SU-DHL-6 (cell line): ENCODE results near the gene MOB3A.

Source experiments
- H2AFZ ChIP-seq: fragments of 200-600 bp; sonication (generic); 2 replicates; pipeline ENCODE4 v1.6.1; 2014; ENCODE audit warnings: low read depth, mild to moderate bottlenecking, moderate library complexity, mixed read lengths, antibody characterized with exemption, low read length; ENCODE audit not compliant: severe bottlenecking
- H3F3A ChIP-seq: fragments of 200-600 bp; shearing (Covaris generic); 2 replicates; pipeline ENCODE4 v1.6.0; 2016; ENCODE audit warnings: antibody characterized with exemption, mild to moderate bottlenecking; ENCODE audit not compliant: insufficient read depth
- H3K27ac ChIP-seq: fragments of 200-600 bp; sonication (generic); 2 replicates; pipeline ENCODE4 v1.5.1; 2016; ENCODE audit warnings: low read depth, mild to moderate bottlenecking, low read length, moderate library complexity, mixed read lengths
- H3K27me3 ChIP-seq: fragments of 200-600 bp; sonication (generic), shearing (Covaris generic); 2 replicates; pipeline ENCODE4 v1.6.0; 2014; ENCODE audit warnings: mild to moderate bottlenecking, low read length
- H3K36me3 ChIP-seq: fragments of 200-600 bp; sonication (generic); 2 replicates; pipeline ENCODE4 v1.6.1; 2014; ENCODE audit warnings: mild to moderate bottlenecking, low read length, mixed read lengths
- H3K4me2 ChIP-seq: fragments of 300-600, 200-600 bp; shearing (Covaris generic), sonication (generic); 2 replicates; pipeline ENCODE4 v1.6.0; 2014; ENCODE audit warnings: low read length, low read depth, mild to moderate bottlenecking; ENCODE audit not compliant: poor library complexity, severe bottlenecking
- H3K4me3 ChIP-seq: fragments of 200-600 bp; sonication (generic); 2 replicates; pipeline ENCODE4 v1.5.1; 2014; ENCODE audit warnings: antibody characterized with exemption, low read length, mild to moderate bottlenecking, mixed read lengths; ENCODE audit not compliant: insufficient read depth, poor library complexity, severe bottlenecking
- H3K79me2 ChIP-seq: fragments of 200-600 bp; sonication (generic); 2 replicates; pipeline ENCODE4 v1.6.1; 2014; ENCODE audit warnings: mild to moderate bottlenecking, low read length, moderate library complexity; ENCODE audit not compliant: insufficient read depth
- H3K9ac ChIP-seq: fragments of 200-600 bp; sonication (generic); 2 replicates; pipeline ENCODE4 v1.7.0; 2014; ENCODE audit warnings: mild to moderate bottlenecking, low read length
- H3K9me2 ChIP-seq: fragments of 200-600 bp; sonication (generic); replicated peaks from 2 replicates; pipeline ENCODE4 v1.6.1; 2014; ENCODE audit warnings: low read length; ENCODE audit not compliant: insufficient read depth
- H3K9me3 ChIP-seq: fragments of 200-600 bp; sonication (generic); 2 replicates; pipeline ENCODE4 v1.6.1; 2014; ENCODE audit warnings: low read length, mixed read lengths; ENCODE audit not compliant: insufficient read depth
- H4K20me1 ChIP-seq: fragments of 200-600 bp; sonication (generic); 2 replicates; pipeline ENCODE4 v1.6.1; 2014; ENCODE audit warnings: low read depth, mild to moderate bottlenecking, antibody characterized with exemption, low read length, moderate library complexity, mixed read lengths
- EZH2phosphoT487 ChIP-seq: fragments of 200-600 bp; sonication (generic), shearing (Covaris generic); conservative IDR thresholded peaks from 2 replicates; pipeline ENCODE4 v1.6.1; 2018; ENCODE audit warnings: mild to moderate bottlenecking, antibody characterized with exemption, low read length, moderate library complexity, mixed read lengths
- TF ChIP-seq, protein P1 (sequence below): fragments of 200-600 bp; sonication (generic); IDR thresholded peaks from one replicate; pipeline ENCODE4 v1.5.1; 2017; ENCODE audit warnings: antibody characterized with exemption, mild to moderate bottlenecking, low read length, moderate library complexity; ENCODE audit not compliant: insufficient read depth, poor library complexity, severe bottlenecking

Gene MOB3A

DNA sequence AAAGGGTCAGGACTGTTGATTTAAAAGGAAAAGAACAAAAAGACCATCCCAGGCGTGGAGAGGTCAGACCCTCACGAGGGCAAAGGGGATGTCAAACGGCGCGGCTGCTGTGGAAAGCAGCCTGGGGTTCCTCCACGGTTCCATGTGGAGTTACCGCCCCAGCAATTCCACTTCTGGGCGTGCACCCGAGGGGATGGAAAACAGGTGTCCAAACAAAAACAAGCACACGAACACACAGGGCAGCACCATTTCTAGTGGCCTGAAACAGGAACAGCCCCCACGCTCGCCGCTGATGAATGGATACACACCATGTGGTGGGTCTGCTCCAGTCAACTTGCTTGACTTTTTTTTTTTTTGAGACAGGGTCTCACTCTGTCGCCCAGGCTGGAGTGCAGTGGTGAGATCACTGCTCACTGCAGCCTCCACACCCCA, 44.0 kb upstream of the MOB3A start:
- H3K79me2 ChIP-seq: peaks cover 50% of the 10 kb centered on the region

DNA sequence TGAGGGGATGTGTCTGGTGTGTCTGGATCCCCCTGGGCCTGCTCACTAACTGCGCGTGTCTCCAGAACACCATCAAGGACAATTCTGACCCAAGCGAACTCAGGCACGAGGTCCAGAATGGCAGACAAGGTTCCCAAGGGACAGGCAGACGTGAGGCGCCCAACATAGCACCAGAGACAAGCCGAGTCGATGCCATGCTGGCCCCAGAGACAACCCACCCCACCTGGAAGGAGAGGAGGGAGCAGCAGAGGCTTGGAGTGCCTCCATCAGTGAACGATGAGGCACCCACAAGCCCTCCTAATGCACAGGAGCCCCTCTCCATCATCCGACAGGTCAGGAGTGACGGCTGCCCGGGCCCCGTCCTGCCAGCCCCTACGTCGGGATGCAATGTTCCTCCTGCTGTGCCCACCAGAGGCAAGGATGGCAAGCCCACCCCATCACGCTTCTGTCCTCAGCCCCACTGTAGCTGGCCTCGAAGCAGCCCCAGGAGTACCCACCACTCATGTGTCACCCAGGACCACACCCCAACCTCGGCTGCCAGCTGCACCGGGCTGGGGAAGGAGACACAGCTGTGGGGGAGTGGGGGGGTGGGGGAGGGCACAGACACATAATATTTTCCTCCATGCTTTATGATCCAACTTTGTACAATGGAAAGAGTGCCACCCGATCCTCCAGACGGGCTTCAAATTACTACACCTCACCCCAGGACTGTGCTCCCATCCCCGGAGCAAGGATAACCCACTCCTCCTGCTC, 43.4 kb upstream of the MOB3A start:
- H3K4me3 ChIP-seq: no peak overlapping the region
- H3K27ac ChIP-seq: no peak overlapping the region
- peaks cover 45% of the 10 kb centered on the region for H3K79me2 ChIP-seq
- no peaks in the 10 kb centered on the region for H3K27me3 ChIP-seq
- no peaks in the 10 kb centered on the region for H3K9me3 ChIP-seq
- H3K36me3 ChIP-seq: no peaks in the 10 kb centered on the region
- H3K9me2 ChIP-seq: no peaks in the 10 kb centered on the region
- no peak overlapping the region for H2AFZ ChIP-seq
- no peaks in the 10 kb centered on the region for H3F3A ChIP-seq
- no peaks in the 10 kb centered on the region for H4K20me1 ChIP-seq
- H3K9ac ChIP-seq: no peak overlapping the region
- no peak overlapping the region for H3K4me2 ChIP-seq
- no peak for TF ChIP-seq EZH2phosphoT487

More for the DNA sequence above, 44.0 kb upstream of the MOB3A start:
- Histone ChIP-seq H3K9ac (no peak overlapping the region), H3K4me2 (no peak overlapping the region), H2AFZ (no peak overlapping the region), H3F3A (no peaks in the 10 kb centered on the region), H3K36me3 (no peaks in the 10 kb centered on the region), H3K27ac (no peak overlapping the region), H3K9me3 (no peaks in the 10 kb centered on the region), H3K4me3 (no peak overlapping the region), H3K9me2 (no peaks in the 10 kb centered on the region), H4K20me1 (no peaks in the 10 kb centered on the region), H3K27me3 (no peaks in the 10 kb centered on the region)
- TF ChIP-seq, protein P1, sequence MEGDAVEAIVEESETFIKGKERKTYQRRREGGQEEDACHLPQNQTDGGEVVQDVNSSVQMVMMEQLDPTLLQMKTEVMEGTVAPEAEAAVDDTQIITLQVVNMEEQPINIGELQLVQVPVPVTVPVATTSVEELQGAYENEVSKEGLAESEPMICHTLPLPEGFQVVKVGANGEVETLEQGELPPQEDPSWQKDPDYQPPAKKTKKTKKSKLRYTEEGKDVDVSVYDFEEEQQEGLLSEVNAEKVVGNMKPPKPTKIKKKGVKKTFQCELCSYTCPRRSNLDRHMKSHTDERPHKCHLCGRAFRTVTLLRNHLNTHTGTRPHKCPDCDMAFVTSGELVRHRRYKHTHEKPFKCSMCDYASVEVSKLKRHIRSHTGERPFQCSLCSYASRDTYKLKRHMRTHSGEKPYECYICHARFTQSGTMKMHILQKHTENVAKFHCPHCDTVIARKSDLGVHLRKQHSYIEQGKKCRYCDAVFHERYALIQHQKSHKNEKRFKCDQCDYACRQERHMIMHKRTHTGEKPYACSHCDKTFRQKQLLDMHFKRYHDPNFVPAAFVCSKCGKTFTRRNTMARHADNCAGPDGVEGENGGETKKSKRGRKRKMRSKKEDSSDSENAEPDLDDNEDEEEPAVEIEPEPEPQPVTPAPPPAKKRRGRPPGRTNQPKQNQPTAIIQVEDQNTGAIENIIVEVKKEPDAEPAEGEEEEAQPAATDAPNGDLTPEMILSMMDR: no peak
- TF ChIP-seq EZH2phosphoT487: no peak

DNA sequence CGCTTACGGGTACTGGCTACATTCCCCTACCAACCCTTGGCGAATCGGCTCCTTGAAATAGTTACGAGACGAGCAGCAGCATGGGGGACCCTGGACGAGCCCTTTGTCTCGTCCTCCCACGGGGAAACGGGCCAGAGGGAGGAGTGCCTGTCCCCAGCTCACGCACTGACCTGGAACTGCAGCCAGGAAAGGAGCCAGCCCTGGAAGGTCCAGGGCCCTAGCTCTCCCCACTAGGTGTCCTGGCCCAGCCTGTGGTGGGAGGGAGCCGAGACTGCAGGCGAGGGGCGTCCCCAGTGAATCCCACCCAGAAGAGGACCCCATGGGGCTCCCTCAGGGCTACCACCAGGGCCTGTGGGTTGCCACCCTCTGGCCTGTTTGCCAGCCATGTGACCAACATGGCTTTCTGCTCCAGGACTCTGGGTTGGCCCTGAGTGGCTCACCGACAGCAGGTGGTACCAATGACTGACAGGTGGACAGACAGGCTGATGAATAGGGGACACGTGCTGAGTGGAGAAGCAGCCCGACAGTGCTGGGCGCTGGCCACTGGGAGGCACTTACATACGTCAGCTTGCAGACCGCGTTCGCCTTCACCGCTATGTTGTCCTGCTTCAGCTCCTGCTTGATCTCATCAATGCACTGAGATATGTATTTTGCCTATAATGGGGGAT, 42.1 kb upstream of the MOB3A start:
- Histone ChIP-seq H3K36me3 (no peaks in the 10 kb centered on the region), H3K9me2 (no peaks in the 10 kb centered on the region), H3K4me3 (no peak overlapping the region), H3K9me3 (no peaks in the 10 kb centered on the region), H3K9ac (no peak overlapping the region), H3F3A (no peaks in the 10 kb centered on the region), H3K4me2 (no peak overlapping the region), H3K27me3 (no peaks in the 10 kb centered on the region), H3K79me2 (peaks cover 32% of the 10 kb centered on the region), H4K20me1 (no peaks in the 10 kb centered on the region), H2AFZ (no peak overlapping the region), H3K27ac (no peak overlapping the region)
- TF ChIP-seq EZH2phosphoT487: no peak
- TF ChIP-seq, protein P1: no peak

DNA sequence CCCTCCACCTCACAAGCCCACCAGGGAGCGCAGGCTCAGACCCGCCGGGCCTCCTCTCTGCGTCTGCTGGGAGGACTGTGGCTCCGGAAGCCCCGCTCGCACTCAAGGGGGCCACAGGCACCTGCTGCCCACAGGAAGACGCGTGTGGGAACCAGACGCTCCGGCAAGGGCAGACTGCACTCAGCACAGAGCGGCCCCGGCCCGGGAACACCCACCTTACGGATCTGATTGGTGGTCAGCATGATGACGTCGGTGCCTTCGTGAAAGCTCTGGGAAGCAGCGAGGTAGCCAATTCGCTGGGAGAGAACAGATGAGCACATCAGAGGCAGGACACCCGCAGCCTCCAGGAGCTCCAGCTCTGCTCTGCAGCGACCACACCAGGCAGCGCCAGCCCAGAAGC, 40.7 kb upstream of the MOB3A start:
- Histone ChIP-seq H3F3A (no peaks in the 10 kb centered on the region), H4K20me1 (no peaks in the 10 kb centered on the region), H3K36me3 (no peaks in the 10 kb centered on the region), H3K9me2 (no peaks in the 10 kb centered on the region), H3K27ac (no peak overlapping the region), H3K4me3 (no peak overlapping the region), H3K4me2 (no peak overlapping the region), H3K79me2 (peaks cover 22% of the 10 kb centered on the region; the same call in 1 of the 2 replicates), H3K9me3 (no peaks in the 10 kb centered on the region), H3K27me3 (no peaks in the 10 kb centered on the region), H3K9ac (no peak overlapping the region), H2AFZ (no peak overlapping the region)
- TF ChIP-seq, protein P1: no peak
- TF ChIP-seq EZH2phosphoT487: no peak
